H1 (cell line): ENCODE data around the gene ATP10D. TPM values are rescaled to one million over a fixed set of nuclear protein-coding genes. Genes with fewer than 3 reads are reported as not detected.

Experiments
- CTCF ChIA-PET: fragments of 300-600 bp; sonication (Branson Sonifier 250); formaldehyde crosslinking; loops from one replicate; lab custom pipeline; 2021; ENCODE audit not compliant: partially characterized antibody; lab: Charles Lee
- POLR2A ChIA-PET: fragments of 300-600 bp; sonication (Branson Sonifier 250); formaldehyde crosslinking; loops from one replicate; lab custom pipeline; 2021; ENCODE audit warnings: inconsistent platforms; ENCODE audit not compliant: partially characterized antibody; lab: Charles Lee
- DNase-seq, 2 experiments: peaks; one replicate each; pipeline versions ENCODE4 v3.0.0 to v3.0.0-alpha.2; 2010 to 2022; ENCODE audit warnings: low spot score in 2 of 2, low read depth in 1 of 2, mixed read lengths in 1 of 2
- FAIRE-seq: peaks from 2 replicates; lab custom pipeline; 2011; peaks lifted over from hg19 to GRCh38; lab: Jason Lieb, UNC
- H2AFZ ChIP-seq: 2 replicates; pipeline ENCODE4 v1.8.1; 2012; ENCODE audit warnings: low read length, inconsistent platforms
- H2AK5ac ChIP-seq: 2 replicates; pipeline ENCODE4 v1.6.1; 2013; ENCODE audit warnings: low read depth, low read length
- H2BK120ac ChIP-seq: replicated peaks from 2 replicates; pipeline ENCODE3; 2013; ENCODE audit warnings: low read depth, low read length, inconsistent platforms
- H2BK12ac ChIP-seq: 2 replicates; pipeline ENCODE4 v1.6.1; 2013; ENCODE audit warnings: low read depth, low read length
- H2BK15ac ChIP-seq: 2 replicates; pipeline ENCODE4 v1.6.1; 2013; ENCODE audit warnings: low read length
- H2BK20ac ChIP-seq: 2 replicates; pipeline ENCODE4 v1.6.1; 2013; ENCODE audit warnings: low read length
- H2BK5ac ChIP-seq: 2 replicates; pipeline ENCODE4 v1.6.1; 2013; ENCODE audit warnings: low read depth, low read length
- H3K14ac ChIP-seq: 2 replicates; pipeline ENCODE4 v1.6.1; 2013; ENCODE audit warnings: inconsistent platforms; ENCODE audit not compliant: insufficient read length
- H3K18ac ChIP-seq: 2 replicates; pipeline ENCODE4 v1.6.1; 2013; ENCODE audit warnings: low read length; ENCODE audit errors: extremely low read depth
- H3K23ac ChIP-seq: 2 replicates; pipeline ENCODE4 v1.6.1; 2013; ENCODE audit warnings: inconsistent platforms; ENCODE audit not compliant: insufficient read length
- H3K23me2 ChIP-seq: 2 replicates; pipeline ENCODE4 v1.6.1; 2013; ENCODE audit warnings: low read depth, low read length
- H3K27ac ChIP-seq: 2 replicates; pipeline ENCODE4 v1.6.1; 2011; ENCODE audit warnings: low read depth, low read length, inconsistent platforms
- H3K27me3 ChIP-seq, 4 experiments: replicated peaks in 1 of 4; 1 replicate in 1 of 4; 2 replicates in 3 of 4; pipeline versions ENCODE4 v1.6.1 to v1.8.1; 2011 to 2013; ENCODE audit warnings: low read length in 3 of 4, mild to moderate bottlenecking in 3 of 4, inconsistent platforms in 2 of 4, mixed read lengths in 2 of 4, moderate library complexity in 1 of 4; ENCODE audit not compliant: control insufficient read depth in 3 of 4, insufficient read depth in 3 of 4; ENCODE audit errors: extremely low read depth in 1 of 4
- H3K36me3 ChIP-seq, 4 experiments: 2 replicates each; pipeline versions ENCODE4 v1.6.1 to v1.8.1; 2011 to 2013; ENCODE audit warnings: mild to moderate bottlenecking in 4 of 4, low read length in 3 of 4, moderate library complexity in 2 of 4, control low read depth in 1 of 4, inconsistent platforms in 1 of 4; ENCODE audit not compliant: insufficient read depth in 4 of 4, control insufficient read depth in 2 of 4
- H3K4ac ChIP-seq: replicated peaks from 2 replicates; pipeline ENCODE3; 2013; ENCODE audit warnings: low read length, low read depth, mixed read lengths, inconsistent platforms; ENCODE audit not compliant: insufficient read length
- H3K4me1 ChIP-seq, 4 experiments: replicated peaks in 1 of 4; 1 replicate in 1 of 4; 2 replicates in 3 of 4; pipeline versions ENCODE4 v1.6.1 to v1.8.1; 2011 to 2013; ENCODE audit warnings: low read length in 3 of 4, inconsistent platforms in 2 of 4, mixed read lengths in 1 of 4; ENCODE audit not compliant: insufficient read depth in 4 of 4, control insufficient read depth in 3 of 4
- H3K4me2 ChIP-seq, 2 experiments: 2 replicates each; pipeline versions ENCODE4 v1.6.1 to v1.8.1; 2011 to 2013; ENCODE audit warnings: low read depth in 2 of 2, low read length in 2 of 2, control low read depth in 1 of 2, inconsistent platforms in 1 of 2, mild to moderate bottlenecking in 1 of 2; ENCODE audit not compliant: insufficient read depth in 1 of 2
- H3K4me3 ChIP-seq, 4 experiments: fragments of 200-600, 300-600 bp in 1 of 4; sonication (generic), shearing (Covaris generic), sonication (Bioruptor Twin) in 1 of 4; 2 replicates each; pipeline versions ENCODE4 v1.5.1 to v1.8.1; 2011 to 2016; ENCODE audit warnings: low read length in 4 of 4, low read depth in 3 of 4, control low read depth in 2 of 4, inconsistent platforms in 2 of 4, mild to moderate bottlenecking in 2 of 4, mixed read lengths in 1 of 4, moderate library complexity in 1 of 4; ENCODE audit not compliant: insufficient read depth in 2 of 4; ENCODE audit errors: extremely low read depth in 1 of 4
- H3K56ac ChIP-seq: replicated peaks from 2 replicates; pipeline ENCODE3; 2013; ENCODE audit warnings: low read depth, mild to moderate bottlenecking, mixed read lengths, low read length, inconsistent platforms; ENCODE audit not compliant: insufficient read length
- H3K79me1 ChIP-seq: 2 replicates; pipeline ENCODE4 v1.6.1; 2013; ENCODE audit warnings: low read depth, low read length, control low read depth
- H3K79me2 ChIP-seq, 2 experiments: 2 replicates each; pipeline versions ENCODE4 v1.6.1 to v1.8.1; 2012 to 2013; ENCODE audit warnings: low read length in 2 of 2, mild to moderate bottlenecking in 2 of 2, inconsistent platforms in 1 of 2; ENCODE audit not compliant: insufficient read depth in 2 of 2, control insufficient read depth in 1 of 2
- H3K9ac ChIP-seq, 4 experiments: replicated peaks in 1 of 4; 1 replicate in 1 of 4; 2 replicates in 3 of 4; pipeline versions ENCODE4 v1.6.1 to v1.8.1; 2011 to 2013; ENCODE audit warnings: low read depth in 3 of 4, low read length in 3 of 4, control low read depth in 2 of 4, mild to moderate bottlenecking in 2 of 4, moderate library complexity in 2 of 4, inconsistent platforms in 1 of 4; ENCODE audit errors: extremely low read depth in 1 of 4
- H3K9me3 ChIP-seq, 2 experiments: 2 replicates each; pipeline versions ENCODE4 v1.6.1 to v1.8.1; 2012 to 2013; ENCODE audit warnings: mild to moderate bottlenecking in 2 of 2, moderate library complexity in 2 of 2, control low read depth in 1 of 2, inconsistent platforms in 1 of 2, low read depth in 1 of 2, low read length in 1 of 2, mixed read lengths in 1 of 2; ENCODE audit not compliant: insufficient read depth in 2 of 2
- H4K20me1 ChIP-seq, 2 experiments: replicated peaks in 1 of 2; 2 replicates each; pipeline versions ENCODE3 to v1.8.1; 2011 to 2013; ENCODE audit warnings: inconsistent platforms in 2 of 2, low read length in 2 of 2, mild to moderate bottlenecking in 1 of 2; ENCODE audit not compliant: insufficient read depth in 2 of 2, control insufficient read depth in 1 of 2
- H4K5ac ChIP-seq: 2 replicates; pipeline ENCODE4 v1.6.1; 2013; ENCODE audit warnings: low read length, low read depth, mixed read lengths, inconsistent platforms; ENCODE audit not compliant: insufficient read length
- H4K8ac ChIP-seq: 2 replicates; pipeline ENCODE4 v1.8.0; 2013; ENCODE audit warnings: mild to moderate bottlenecking, moderate library complexity, low read length, inconsistent platforms; ENCODE audit not compliant: insufficient read depth; ENCODE audit errors: extremely low read depth
- H4K91ac ChIP-seq: replicated peaks from 2 replicates; pipeline ENCODE3; 2013; ENCODE audit warnings: low read length, mixed read lengths, inconsistent platforms; ENCODE audit not compliant: insufficient read length
- CHD1 ChIP-seq: IDR thresholded peaks from 2 replicates; pipeline ENCODE4 v1.6.1; 2012; ENCODE audit warnings: low read depth, low read length, improper control_type of control experiment
- SIX5 ChIP-seq: IDR thresholded peaks from 2 replicates; pipeline ENCODE4 v1.6.1; 2011; ENCODE audit warnings: mild to moderate bottlenecking, low read depth, low read length
- SP2 ChIP-seq: IDR thresholded peaks from 2 replicates; pipeline ENCODE4 v1.6.1; 2012; ENCODE audit warnings: mild to moderate bottlenecking, low read length, inconsistent platforms
- SP4 ChIP-seq: IDR thresholded peaks from 2 replicates; pipeline ENCODE4 v1.6.1; 2012; ENCODE audit warnings: low read length, inconsistent platforms
- SRF ChIP-seq: IDR thresholded peaks from 2 replicates; pipeline ENCODE4 v1.6.1; 2011; ENCODE audit warnings: mild to moderate bottlenecking, low read depth, low read length, moderate library complexity
- YY1 ChIP-seq: IDR thresholded peaks from 2 replicates; pipeline ENCODE4 v1.6.1; 2011; ENCODE audit warnings: low read depth, mild to moderate bottlenecking, low read length
- WGBS, 2 experiments: shearing (Covaris generic) in 1 of 2; methylation state at CpG; one replicate each; pipeline versions ENCODE4 v1.1.6 to v1.1.7; 2013 to 2015; ENCODE audit warnings: low lambda C conversion rate in 2 of 2, mixed read lengths in 2 of 2, inconsistent platforms in 1 of 2, low coverage in 1 of 2, missing lambda C conversion rate in 1 of 2; ENCODE audit not compliant: insufficient replicate concordance in 2 of 2, insufficient coverage in 1 of 2, insufficient read length in 1 of 2; ENCODE audit errors: extremely low coverage in 1 of 2, missing lambda C conversion rate in 1 of 2; 5-methylcytosine and 5-hydroxymethylcytosine counted together
- polyA plus RNA-seq, 7 experiments: library from polyadenylated mRNA; depleted of rRNA in 3 of 7; stranded (reverse) in 5 of 7; unstranded in 2 of 7; fragments of >200 nt in 5 of 7; fragments of 200-250 nt in 2 of 7; gene quantifications; 1 replicate in 5 of 7; 2 replicates in 1 of 7; 4 replicates in 1 of 7; pipeline versions ENCODE4 v1.2.1 to v1.2.3, GENCODE V29; 2011 to 2013; ENCODE audit warnings: missing spikeins in 2 of 7, mixed read lengths in 2 of 7
- total RNA-seq: library from RNA; stranded (reverse); fragmentation: NEBNext Ultra II Directional; extraction: Animal tissue kit (Norgen Biotek cat#: 25700); gene quantifications from 2 replicates; pipeline ENCODE4 v1.2.1, GENCODE V29; 2021

Gene ATP10D
- total and polyA plus RNA-seq, 2 of the 8 experiments (the other 6 are each of a cell fraction or from before 2014, with no cell fraction given) = 2.9 to 5.9 TPM

DNA sequence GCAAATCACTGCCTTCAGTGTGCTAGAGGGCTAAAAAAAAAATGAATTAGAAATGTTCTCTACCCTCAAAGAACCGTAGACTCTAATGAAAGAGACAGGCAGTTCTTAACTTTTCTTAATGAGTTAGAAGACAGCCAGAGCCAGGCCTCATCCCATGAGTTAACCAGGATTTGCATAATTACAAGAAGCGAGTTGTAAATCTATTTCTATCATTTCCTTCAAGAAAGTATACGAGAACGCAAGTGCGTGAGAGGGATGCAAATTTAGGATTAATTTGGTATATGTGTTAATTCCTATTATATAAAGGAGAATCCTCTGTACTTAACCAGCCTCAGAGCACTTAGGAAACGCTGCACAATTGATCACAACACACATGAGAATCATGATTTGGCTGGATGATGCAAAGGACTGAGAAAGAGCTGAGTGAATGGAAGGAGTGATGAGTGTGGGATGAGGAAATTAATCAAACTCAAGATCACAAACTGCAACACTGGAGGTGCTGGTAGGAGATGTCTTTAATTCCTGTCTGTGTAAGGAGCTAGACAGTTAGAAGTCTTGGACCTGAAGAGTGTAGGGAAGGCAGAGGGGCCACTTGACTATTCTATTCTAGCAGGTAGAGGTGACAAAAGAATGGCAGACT lies 157.2 kb downstream of the ATP10D start:
- no peak overlapping the region for H3K23ac ChIP-seq
- no peaks in the 10 kb centered on the region for H3K27me3 ChIP-seq
- no peak overlapping the region for H4K91ac ChIP-seq
- no peak for TF ChIP-seq YY1
- no peak for TF ChIP-seq SP4
- TF ChIP-seq SIX5 = no peak
- no peak for TF ChIP-seq SP2
- no peak for TF ChIP-seq CHD1
- no peak for TF ChIP-seq SRF
- TF ChIP-seq, all 59 proteins: peak for 0
- H3K9me3 ChIP-seq = peaks cover 2 to 5% of the 10 kb centered on the region in 2 experiments; a peak in 1 of 4 replicates
- H3K27ac ChIP-seq = no peak overlapping the region
- H2BK120ac ChIP-seq = no peak overlapping the region
- no peak overlapping the region for H4K5ac ChIP-seq
- H2BK20ac ChIP-seq = no peak overlapping the region
- H2BK15ac ChIP-seq = no peak overlapping the region
- H3K9ac ChIP-seq = no peak overlapping the region
- no peak overlapping the region for H3K18ac ChIP-seq
- no peak overlapping the region for H3K4ac ChIP-seq
- peaks cover 0 to 2% (median 0%) of the 10 kb centered on the region in 4 experiments; a peak in 1 of 7 replicates for H3K4me1 ChIP-seq
- H3K79me1 ChIP-seq = no peaks in the 10 kb centered on the region
- H2BK5ac ChIP-seq = no peak overlapping the region
- no peaks in the 10 kb centered on the region for H3K79me2 ChIP-seq
- WGBS, 2 experiments = 93% methylated on average over 6 of the region's 6 CpGs; no CpG with 5 or more reads in 1 of the 2 experiments
- POLR2A ChIA-PET = interaction anchor here (0.8 kb wide), 1 partner anchor 11 kb away, joined by 3 read pairs; no protein-coding TSS in a partner anchor
- H3K23me2 ChIP-seq = no peaks in the 10 kb centered on the region
- H3K4me3 ChIP-seq = no peak overlapping the region
- H4K8ac ChIP-seq = no peak overlapping the region
- no peak overlapping the region for H2BK12ac ChIP-seq
- no peak overlapping the region for H3K4me2 ChIP-seq
- DNase-seq (no peak), FAIRE-seq (no peak)
- H2AFZ ChIP-seq = no peak overlapping the region
- H3K36me3 ChIP-seq = no peaks in the 10 kb centered on the region
- H4K20me1 ChIP-seq = no peaks in the 10 kb centered on the region
- no peak overlapping the region for H2AK5ac ChIP-seq
- H3K56ac ChIP-seq = no peak overlapping the region
- H3K14ac ChIP-seq = no peak overlapping the region
- CTCF ChIA-PET = interaction anchor here (0.9 kb wide), 1 partner anchor 43 kb away, joined by 3 read pairs; no protein-coding TSS in a partner anchor
